ENCODE measurements around the gene DDX49. TPM values are rescaled to one million over a fixed set of nuclear protein-coding genes. Genes with fewer than 3 reads are reported as not detected.

The DDX49 gene
- total RNA-seq, 3 donors from 2014 or later (not counting 1 experiment from before 2014, with no cell fraction given), result 59.3 to 66.9 (median 62.9) TPM

DNA sequence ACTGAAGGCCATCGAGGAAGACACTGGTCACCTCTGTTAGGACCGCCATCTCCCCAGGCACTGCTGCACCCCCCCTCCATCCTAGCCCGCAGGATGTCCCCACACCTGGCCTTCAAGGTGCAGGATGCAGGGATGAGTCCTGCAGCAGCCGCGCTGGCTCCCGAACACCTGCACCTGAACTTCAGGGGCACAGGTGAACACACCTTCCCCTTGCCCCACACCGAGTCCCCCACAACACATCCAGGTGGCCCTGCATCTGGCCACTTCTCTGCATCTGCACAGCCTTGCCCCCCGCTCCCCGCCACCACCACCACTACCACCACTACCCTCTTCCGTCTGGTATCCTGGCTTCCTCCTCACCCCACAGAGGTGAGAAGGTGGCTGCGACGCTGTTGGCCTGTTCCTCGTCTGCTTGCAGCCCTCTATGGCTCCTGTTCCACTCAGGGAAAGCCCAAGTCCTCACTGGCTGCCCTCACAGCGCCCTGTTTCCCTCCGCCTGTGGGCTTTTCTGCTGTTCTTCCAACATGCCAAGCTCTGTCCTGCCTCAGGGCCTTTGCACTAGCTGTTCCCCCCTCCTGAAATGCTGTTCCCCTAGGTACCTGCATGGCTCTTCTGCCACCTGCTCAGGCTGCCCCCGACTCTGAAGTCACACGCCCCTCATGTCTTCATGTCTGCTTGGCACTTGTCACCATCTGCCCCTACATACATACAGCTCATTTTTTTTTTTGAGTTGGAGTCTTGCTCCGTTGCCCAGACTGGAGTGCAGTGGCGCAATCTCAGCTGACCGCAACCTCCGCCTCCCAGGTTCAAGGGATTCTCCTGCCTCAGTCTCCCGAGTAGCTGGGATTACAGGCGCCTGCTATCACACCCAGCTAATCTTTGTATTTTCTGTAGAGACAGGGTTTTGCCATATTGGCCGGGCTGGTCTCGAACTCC is 22.2 kb upstream of the DDX49 start:
- peaks cover 27% of the 10 kb centered on the region for H3K36me3 ChIP-seq (ENCODE audit: control insufficient read depth, insufficient read depth, low read length)
- peak overlapping the region; percentile 83 for H3K4me3 Mint-ChIP-seq
- peaks cover 8% of the 10 kb centered on the region for H3K4me1 ChIP-seq (ENCODE audit: control insufficient read depth, insufficient read depth, low read length)
- H3K9me3 ChIP-seq (ENCODE audit: control insufficient read depth, insufficient read depth, low read length), result no peaks in the 10 kb centered on the region
- 82% methylated on average over 25 of the region's 25 CpGs for WGBS (ENCODE audit: insufficient coverage)
- ATAC-seq, result no peak
- H3K27me3 Mint-ChIP-seq (ENCODE audit: low read depth in 2 of 2), result peaks cover 7 to 21% of the 10 kb centered on the region in 2 donors
- intact Hi-C loops (cut with micrococcal nuclease), result no loop called here
- H3K27ac Mint-ChIP-seq, result peak overlapping the region in 1 of 2 donors; percentile 41
- peaks cover 7 to 13% of the 10 kb centered on the region in 2 donors for H3K4me1 Mint-ChIP-seq
- no peak for DNase-seq
- TF ChIP-seq, protein P1, sequence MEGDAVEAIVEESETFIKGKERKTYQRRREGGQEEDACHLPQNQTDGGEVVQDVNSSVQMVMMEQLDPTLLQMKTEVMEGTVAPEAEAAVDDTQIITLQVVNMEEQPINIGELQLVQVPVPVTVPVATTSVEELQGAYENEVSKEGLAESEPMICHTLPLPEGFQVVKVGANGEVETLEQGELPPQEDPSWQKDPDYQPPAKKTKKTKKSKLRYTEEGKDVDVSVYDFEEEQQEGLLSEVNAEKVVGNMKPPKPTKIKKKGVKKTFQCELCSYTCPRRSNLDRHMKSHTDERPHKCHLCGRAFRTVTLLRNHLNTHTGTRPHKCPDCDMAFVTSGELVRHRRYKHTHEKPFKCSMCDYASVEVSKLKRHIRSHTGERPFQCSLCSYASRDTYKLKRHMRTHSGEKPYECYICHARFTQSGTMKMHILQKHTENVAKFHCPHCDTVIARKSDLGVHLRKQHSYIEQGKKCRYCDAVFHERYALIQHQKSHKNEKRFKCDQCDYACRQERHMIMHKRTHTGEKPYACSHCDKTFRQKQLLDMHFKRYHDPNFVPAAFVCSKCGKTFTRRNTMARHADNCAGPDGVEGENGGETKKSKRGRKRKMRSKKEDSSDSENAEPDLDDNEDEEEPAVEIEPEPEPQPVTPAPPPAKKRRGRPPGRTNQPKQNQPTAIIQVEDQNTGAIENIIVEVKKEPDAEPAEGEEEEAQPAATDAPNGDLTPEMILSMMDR (IDR thresholded peaks at IDR 0.05), result no peak
- H3K9me3 Mint-ChIP-seq, result no peaks in the 10 kb centered on the region
- no peak overlapping the region for H3K27ac ChIP-seq (ENCODE audit: low read length)
- no peaks in the 10 kb centered on the region for H3K36me3 Mint-ChIP-seq
- peaks cover 6% of the 10 kb centered on the region for H3K27me3 ChIP-seq (ENCODE audit: control insufficient read depth, insufficient read depth, low read length)
- H3K4me3 ChIP-seq (ENCODE audit: low read length), result no peak overlapping the region

GRCh38 chr19:18898081-18898606 is 21.4 kb upstream of the DDX49 start:
- Histone ChIP-seq H3K4me3 (ENCODE audit: low read length) (no peak overlapping the region), H3K9me3 (ENCODE audit: control insufficient read depth, insufficient read depth, low read length) (no peaks in the 10 kb centered on the region), H3K27me3 (ENCODE audit: control insufficient read depth, insufficient read depth, low read length) (peaks cover 6% of the 10 kb centered on the region), H3K4me1 (ENCODE audit: control insufficient read depth, insufficient read depth, low read length) (peaks cover 8% of the 10 kb centered on the region), H3K27ac (ENCODE audit: low read length) (no peak overlapping the region), H3K36me3 (ENCODE audit: control insufficient read depth, insufficient read depth, low read length) (peaks cover 29% of the 10 kb centered on the region)
- Mint-ChIP-seq H3K4me3 (peak overlapping the region; percentile 60), H3K36me3 (no peaks in the 10 kb centered on the region), H3K27me3 (ENCODE audit: low read depth in 2 of 2) (peaks cover 7 to 20% of the 10 kb centered on the region in 2 donors), H3K4me1 (peaks cover 7 to 13% of the 10 kb centered on the region in 2 donors), H3K27ac (no peak overlapping the region), H3K9me3 (no peaks in the 10 kb centered on the region)
- no peak for ATAC-seq
- TF ChIP-seq, protein P1 (IDR thresholded peaks at IDR 0.05), result no peak
- 92% methylated on average over 18 of the region's 18 CpGs for WGBS (ENCODE audit: insufficient coverage)
- intact Hi-C loops (cut with micrococcal nuclease), result no loop called here
- peak in 1 of 2 donors; percentile 4 for DNase-seq

GRCh38 chr19:18898607-18899408 is 20.7 kb upstream of the DDX49 start:
- Mint-ChIP-seq H3K36me3 (no peaks in the 10 kb centered on the region), H3K4me3 (no peak overlapping the region), H3K27ac (no peak overlapping the region), H3K9me3 (no peaks in the 10 kb centered on the region), H3K27me3 (ENCODE audit: low read depth in 2 of 2) (peaks cover 7 to 16% of the 10 kb centered on the region in 2 donors), H3K4me1 (peaks cover 7 to 13% of the 10 kb centered on the region in 2 donors)
- no peak for ATAC-seq
- Histone ChIP-seq H3K4me1 (ENCODE audit: control insufficient read depth, insufficient read depth, low read length) (peaks cover 8% of the 10 kb centered on the region), H3K36me3 (ENCODE audit: control insufficient read depth, insufficient read depth, low read length) (peaks cover 29% of the 10 kb centered on the region), H3K9me3 (ENCODE audit: control insufficient read depth, insufficient read depth, low read length) (no peaks in the 10 kb centered on the region), H3K27me3 (ENCODE audit: control insufficient read depth, insufficient read depth, low read length) (peaks cover 6% of the 10 kb centered on the region), H3K4me3 (ENCODE audit: low read length) (no peak overlapping the region), H3K27ac (ENCODE audit: low read length) (no peak overlapping the region)
- no peak for DNase-seq
- intact Hi-C loops (cut with micrococcal nuclease), result no loop called here
- WGBS (ENCODE audit: insufficient coverage), result 95% methylated on average over 18 of the region's 18 CpGs
- TF ChIP-seq, protein P1 (IDR thresholded peaks at IDR 0.05), result no peak

Data from natural killer cell (primary cell).